Hematopoietic multipotent progenitor cell treated with erythropoietin and hydrocortisone succinate and interleukin-3 and kit ligand, for 8 days (in vitro differentiated cells): Measurements from ENCODE around the gene DAAM2.

Experiments used
- DNase-seq: peaks from one replicate; pipeline ENCODE4 v3.0.0-alpha.2; 2015

DAAM2 gene

DNA sequence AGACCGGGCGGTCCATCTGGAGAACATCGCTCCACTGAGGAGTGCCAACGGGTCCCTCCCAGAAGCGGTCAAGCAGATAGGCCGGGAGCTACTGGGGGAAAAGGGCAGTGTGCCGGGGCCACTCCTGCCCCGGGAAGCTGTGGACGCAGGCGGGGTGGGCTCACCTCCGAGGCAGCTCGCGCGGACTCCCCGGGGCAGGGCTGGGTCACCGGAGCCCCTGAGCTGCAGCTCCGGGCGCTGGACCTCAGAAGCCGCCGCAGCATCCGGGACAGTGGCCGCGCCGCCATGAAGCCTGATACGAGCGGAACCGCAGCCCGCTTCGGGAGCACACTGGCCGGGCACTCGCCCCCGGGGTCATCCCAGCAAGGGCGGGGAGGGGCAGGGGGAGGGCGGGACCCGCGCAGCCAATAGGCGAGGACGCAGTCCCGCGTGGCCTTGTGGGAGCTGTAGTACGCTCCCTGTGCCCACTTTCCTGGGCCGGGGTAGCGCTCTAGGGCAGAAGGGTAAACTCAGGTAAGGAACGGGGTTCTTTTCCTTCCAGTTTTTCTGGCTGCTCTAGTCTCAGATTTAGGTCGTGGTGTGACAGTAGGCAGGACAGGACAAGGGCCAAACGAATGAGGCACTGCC is 142.1 kb downstream of the DAAM2 start, which contains the start of gene MOCS1:
Gene MOCS1, minus strand, starts transcription at position 332 of the 627 bp plus-strand sequence. Its CDS starts 45 bp downstream, at position 287.
- DNase-seq, result peak; percentile 3

DNA sequence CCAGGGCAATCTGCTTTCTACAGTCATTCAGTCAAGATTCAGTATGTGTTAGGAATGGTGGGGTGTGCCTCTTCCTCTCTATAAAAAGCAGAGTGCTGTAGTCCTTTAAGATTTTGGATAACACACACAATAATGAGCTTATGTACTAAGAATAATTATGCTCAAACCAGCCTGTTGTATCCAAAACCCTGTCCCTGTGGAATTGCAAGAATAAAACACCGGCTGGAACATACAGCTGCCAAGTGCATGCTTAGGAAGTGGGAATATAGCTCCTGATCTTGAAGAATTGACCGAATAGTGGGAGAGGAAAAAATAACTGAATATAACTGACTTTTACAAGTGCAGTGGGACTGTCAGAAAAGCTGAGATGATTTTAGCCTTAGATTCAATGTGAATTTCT is 143.1 kb downstream of the DAAM2 start:
- no peak for DNase-seq

DNA sequence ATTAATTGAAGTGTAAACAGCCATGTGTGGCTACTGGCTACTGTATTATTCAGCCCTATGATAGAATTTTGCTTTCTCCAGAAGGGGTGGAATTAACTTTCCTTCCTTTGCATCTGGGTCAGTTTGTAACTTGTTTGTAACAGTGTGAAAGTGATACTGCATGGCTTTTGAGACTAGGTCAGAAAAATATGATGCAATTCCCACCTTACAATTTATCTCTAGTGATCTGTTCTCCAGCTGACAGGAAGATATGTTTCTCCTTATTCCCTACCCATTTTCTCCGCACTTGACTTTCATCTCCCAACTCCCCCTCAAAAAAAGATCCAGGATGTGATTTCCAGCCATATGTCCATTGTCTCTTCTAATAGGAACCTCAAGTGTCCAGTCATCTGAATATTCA is 144.7 kb downstream of the DAAM2 start:
- DNase-seq, result no peak

DNA sequence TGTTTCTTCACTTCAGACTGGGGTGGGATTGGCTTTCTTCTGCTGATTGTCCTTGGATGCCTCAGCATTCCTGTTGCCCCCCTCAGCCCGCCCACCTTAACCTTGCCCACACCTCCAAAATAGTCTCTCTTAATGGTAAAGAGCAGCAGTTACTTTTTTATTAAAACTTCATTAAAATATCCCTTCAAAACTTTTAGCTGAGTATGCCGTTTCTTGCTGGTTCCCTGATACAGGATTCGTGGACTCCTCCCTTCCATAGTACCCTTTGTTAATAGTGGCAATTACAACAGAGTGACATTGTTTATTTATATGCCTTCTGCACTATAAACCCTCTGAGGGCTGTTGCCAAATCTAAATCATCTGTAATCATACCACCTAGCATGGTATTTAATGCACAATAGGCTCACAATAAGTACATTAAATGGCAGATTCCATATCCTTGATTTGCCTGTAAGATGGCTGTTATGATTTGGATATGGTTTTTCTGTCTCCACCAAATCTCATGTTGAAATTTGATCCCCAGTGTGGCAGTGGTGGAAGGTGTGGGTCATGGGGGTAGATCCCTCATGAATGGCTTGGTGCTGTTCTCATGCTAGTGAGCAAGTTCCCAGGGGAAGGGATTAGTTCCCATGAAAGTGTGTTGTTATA is 145.6 kb downstream of the DAAM2 start:
- DNase-seq, result no peak

DNA sequence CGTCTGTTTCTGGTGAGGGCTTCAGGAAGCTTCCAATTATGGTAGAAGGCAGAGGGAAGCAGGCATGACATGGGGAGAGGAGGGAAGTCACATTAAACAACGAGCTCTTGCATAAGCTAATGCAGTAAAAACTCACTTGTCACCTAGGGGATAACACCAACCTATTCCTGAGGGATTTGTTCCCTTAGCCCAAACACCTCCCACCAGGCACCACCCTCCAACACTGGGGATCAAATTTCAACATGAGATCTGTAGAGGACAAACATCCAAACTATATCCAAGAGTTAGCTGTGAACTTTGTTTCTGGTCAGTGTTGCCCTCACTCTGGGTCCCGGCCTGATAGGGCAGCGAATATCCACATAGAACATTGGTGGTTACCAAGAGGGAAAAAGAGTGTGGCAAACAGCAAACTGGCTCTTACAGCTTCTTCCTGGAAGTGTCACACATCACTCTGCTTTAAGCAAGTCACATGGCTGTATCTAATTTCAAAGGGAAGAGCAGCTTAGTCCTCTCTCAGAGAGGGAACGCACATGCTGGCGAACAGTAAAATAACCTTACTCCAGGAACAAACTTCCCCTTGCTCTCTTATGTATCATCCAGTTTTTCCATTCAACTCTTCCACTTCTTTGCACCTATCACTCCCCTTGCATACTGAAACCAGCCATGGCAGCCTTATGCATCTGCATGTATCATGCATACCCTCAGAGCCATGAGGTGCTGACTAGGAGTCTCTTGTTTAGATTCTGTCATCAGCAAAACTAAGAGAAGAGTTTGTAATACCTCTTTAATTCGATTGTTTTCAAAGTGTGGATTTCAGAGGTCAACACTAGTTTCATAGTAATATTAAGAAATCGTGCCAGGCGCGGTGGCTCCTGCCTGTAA is 146.8 kb downstream of the DAAM2 start:
- no peak for DNase-seq

DNA sequence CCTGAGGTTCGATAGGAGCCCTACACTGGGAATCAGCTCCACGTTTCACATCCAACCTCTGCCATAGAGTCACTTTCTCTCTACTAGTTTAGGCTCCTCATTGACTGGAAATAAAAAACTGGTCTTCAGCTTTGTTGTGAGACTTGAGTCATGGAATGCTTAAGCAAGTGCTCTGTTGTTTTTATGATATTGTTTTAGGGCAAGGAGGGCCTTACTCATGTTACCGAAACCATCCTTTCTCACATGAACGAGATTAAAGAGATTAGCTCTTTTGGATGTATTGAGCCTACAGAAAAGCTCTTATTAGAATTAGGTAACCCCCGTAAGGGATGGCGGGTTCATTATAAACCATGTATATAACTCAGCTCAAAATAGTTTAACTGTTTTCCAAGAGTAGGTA is 149.0 kb downstream of the DAAM2 start:
- DNase-seq, result no peak

DNA sequence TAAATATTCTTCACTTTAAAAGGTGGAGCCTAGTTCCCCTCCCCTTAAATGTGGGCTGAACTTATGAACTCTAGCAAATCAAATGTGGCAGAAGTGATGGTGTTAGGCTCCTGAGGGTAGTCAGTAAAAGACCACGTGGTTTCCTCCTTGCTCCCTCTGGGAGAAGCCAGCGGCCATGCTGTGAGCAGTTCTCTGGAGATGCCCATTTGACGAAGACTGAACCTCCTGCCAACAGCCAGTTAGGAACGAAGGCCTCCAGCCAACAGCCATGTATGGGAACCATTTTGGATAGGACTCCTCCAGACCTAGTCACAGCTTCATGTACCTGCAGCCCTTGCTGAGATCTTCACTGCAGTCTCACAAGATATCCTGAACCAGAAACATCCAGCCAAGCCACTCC is 149.6 kb downstream of the DAAM2 start:
- no peak for DNase-seq

DNA sequence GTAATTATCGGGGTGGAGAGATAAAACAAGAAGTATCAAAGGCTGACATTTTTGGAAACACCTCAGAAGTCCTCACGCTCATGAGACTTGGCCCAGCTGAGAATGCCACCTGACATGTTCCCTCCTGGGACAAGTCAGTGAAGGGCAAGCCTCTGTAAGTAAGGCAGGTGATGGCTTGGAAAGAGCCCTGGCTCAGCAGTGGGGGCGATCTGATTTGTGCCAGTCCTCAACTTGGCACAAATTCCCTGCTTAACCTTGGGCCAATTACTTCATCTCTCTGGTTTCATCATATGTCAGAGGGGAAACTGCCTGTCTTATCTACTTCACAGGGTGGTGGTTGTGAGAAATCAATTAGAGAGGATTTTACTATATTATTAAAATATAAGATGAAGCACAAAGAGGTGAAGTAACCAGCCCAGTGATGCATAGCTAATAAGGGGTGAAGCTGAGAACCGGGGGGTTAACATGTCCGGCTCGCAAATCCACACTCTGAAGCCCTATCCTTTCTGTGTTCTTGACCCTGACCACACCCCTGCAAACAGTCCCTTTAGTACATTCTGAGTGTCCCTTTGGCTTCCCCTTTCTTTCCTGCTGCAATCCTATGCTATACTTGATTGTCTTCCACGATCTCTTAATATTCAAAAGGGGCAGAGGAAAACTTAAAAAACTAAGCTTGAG is 150.9 kb downstream of the DAAM2 start:
- DNase-seq, result no peak

DNA sequence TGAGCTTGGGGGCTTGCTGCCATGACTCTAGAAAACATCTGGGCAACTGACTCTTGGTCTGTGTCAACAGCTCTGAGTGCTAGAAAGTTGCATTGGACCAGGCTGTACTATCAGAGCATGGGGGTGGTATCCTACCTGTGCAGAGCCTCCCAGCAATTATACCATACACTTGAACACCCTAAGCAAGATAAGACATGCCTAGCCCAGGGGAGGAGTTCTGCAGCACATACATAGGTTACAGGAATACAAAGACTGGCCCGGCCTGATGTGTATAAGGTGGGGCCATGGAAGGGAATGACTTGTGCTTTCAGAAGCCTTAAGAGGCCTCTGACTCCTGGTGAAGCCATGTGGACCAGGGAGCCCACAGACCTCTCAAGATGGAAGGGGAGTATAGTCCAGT is 153.4 kb downstream of the DAAM2 start:
- DNase-seq, result no peak

DNA sequence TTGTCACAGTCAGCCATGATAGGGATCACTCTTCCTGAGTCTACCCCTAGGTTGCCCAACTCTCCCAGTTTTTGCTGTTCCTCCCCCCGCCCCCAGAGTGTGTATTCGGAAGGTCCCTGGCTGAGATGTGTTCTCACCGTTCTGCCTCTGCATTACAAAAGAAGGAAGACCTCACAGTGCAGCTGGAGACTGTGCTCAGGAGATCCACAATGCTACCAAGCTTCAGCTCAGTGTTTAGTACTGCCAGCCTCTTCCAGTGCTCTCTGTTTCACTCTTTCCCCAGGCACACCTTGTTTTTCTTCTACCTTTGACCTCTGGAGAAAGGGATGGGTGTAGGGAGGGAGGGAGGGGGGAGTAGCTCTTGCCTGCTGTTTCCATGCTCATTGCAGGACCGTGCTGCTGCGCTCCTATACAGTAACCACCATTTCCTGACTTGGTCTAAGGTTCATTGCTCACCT is 155.5 kb downstream of the DAAM2 start:
- no peak for DNase-seq

DNA sequence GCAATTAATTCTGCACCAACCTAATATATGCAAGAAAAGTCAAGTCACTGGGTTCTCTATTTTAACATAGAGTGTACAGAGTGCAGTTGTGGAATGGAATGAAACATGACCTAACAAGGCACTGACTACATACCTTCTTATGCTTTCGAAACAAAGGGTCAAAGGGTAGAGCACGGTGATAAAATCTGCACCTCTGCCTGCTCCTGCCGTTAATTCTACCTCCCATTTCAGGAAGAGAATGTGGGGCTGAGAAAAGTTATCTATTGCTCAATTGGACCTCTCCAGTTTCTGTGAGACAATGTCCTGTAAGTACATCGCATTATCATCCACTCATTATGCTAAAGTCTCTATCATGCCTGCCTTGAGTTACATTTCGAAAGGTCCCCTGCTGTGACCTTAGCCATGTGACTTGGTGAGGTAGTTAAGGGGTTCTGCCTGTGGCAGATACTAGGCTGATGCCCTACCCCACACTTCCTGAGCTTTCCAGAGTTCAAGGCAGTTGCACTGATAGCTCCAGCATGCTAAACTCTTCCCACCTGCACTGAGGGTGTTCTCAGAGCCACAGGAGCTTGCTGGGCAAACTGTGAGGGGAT is 156.1 kb downstream of the DAAM2 start:
- no peak for DNase-seq

DNA sequence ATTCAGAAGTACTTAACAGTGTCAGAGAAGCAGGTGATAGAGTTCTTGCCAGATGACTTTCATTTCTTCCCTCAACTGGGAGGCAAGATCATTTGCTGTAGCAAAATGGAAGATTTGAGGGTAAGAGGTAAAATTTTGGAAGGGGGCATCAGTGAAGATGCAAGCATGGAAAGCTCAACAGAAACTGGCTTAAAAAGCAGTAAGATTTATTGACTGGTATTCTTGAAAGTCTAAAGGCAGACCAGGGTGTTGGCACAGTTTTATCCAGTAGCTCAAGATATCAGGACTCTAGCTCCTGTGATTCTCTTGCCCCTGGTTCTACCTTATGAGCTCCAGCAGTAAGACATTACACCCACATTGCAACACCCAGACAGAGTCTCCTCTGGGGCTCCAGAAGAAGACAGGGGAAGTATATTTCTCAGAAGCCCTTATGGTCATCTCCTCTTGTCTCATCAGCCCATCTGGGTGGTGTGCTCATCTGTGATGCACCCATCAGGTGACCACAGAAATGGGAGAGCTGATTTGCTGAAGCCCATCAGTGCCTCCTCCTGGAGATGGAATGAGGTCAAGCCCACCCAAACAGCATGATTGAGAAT is 158.0 kb downstream of the DAAM2 start:
- no peak for DNase-seq

DNA sequence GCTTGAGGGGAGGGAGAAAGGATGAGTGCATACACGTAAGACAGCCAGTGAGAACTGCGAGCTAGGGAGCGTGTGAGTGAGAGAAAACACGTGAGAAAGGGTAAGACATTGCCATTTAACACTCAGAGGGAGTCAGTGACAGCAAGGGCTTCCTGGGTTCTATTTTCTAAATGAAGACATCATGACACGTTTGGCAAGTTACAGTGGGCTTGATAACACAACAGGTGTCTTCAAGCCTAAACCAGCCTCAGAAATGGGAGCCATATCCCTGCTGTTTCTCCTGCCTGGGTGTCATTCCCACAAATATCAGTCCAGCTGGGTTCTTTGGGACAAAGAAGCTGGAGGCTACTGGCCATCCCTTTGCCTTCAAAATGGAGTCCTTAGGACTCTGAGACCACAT is 159.0 kb downstream of the DAAM2 start:
- no peak for DNase-seq

DNA sequence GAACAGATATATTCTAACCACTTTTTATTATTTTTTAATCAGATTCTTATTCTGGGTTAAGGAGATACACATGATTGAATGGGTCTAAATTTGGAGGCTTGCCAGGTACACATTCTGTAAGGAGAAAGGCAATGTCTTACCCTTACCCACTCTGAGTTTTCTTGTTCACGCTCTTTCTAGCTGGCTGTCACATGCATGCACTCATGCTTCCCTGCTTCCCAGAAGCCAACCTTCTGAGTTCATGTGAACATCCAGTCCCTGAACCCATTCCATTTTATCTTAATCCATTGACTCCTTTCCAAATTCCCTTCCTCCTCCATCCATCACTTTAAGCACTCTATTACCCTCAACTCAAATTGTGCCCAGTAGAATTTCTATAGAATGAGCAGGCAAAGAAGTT is 159.5 kb downstream of the DAAM2 start:
- DNase-seq, result no peak

DNA sequence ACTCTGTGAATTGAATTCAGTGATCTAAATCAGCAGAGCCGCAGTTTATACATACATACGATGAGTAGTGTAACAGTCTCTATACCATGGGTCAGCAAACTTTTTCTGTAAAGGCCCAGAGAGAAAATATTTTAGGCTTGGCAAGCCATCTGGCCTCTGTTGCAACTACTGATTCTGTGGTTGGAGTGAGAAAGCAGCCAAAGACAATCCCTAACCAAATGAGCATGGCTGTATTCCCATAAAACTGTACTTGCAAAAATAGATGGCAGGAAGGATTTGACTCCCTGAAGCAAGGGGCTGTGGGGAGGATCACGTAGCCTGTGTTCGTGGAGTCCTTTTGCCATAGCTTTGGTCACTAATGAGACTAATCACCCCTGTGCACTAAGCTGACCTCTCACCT is 160.0 kb downstream of the DAAM2 start:
- no peak for DNase-seq

DNA sequence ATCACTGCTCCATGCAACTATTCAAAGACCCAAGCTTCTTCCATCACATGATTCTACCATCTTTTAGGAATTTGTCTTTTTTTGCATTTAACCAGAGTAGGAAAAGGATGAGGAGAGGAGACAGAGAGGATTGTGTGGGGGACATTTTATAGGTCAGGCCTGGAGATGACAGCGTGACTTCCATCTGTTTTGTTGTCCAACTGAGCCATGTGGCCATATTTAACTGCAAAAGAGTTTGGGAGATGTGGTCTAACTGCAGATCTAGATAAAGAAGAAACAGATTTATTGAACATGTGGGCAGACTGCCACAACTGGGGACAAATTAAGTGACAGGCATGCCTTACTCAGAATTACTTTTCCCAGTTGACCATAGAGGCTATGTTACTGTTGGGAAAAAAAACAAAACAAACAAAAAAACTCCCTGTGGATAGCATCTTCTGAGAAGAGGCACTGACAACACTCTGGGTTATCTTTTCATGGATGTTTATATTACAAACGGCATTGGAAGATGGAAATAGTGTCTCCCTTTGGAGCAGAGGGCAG is 161.0 kb downstream of the DAAM2 start:
- DNase-seq, result no peak
